GM21390 (cell line): Measurements from ENCODE around the gene DISP3.
A peak's percentile ranks its signal among the peaks of the same experiment; 100 is the strongest.

Experiments
- ATAC-seq: cut with Tn5 transposase; IDR thresholded peaks from one replicate; pipeline ENCODE4 v1.9.1; 2021; ENCODE audit not compliant: unreplicated experiment

DISP3 gene, protein sequence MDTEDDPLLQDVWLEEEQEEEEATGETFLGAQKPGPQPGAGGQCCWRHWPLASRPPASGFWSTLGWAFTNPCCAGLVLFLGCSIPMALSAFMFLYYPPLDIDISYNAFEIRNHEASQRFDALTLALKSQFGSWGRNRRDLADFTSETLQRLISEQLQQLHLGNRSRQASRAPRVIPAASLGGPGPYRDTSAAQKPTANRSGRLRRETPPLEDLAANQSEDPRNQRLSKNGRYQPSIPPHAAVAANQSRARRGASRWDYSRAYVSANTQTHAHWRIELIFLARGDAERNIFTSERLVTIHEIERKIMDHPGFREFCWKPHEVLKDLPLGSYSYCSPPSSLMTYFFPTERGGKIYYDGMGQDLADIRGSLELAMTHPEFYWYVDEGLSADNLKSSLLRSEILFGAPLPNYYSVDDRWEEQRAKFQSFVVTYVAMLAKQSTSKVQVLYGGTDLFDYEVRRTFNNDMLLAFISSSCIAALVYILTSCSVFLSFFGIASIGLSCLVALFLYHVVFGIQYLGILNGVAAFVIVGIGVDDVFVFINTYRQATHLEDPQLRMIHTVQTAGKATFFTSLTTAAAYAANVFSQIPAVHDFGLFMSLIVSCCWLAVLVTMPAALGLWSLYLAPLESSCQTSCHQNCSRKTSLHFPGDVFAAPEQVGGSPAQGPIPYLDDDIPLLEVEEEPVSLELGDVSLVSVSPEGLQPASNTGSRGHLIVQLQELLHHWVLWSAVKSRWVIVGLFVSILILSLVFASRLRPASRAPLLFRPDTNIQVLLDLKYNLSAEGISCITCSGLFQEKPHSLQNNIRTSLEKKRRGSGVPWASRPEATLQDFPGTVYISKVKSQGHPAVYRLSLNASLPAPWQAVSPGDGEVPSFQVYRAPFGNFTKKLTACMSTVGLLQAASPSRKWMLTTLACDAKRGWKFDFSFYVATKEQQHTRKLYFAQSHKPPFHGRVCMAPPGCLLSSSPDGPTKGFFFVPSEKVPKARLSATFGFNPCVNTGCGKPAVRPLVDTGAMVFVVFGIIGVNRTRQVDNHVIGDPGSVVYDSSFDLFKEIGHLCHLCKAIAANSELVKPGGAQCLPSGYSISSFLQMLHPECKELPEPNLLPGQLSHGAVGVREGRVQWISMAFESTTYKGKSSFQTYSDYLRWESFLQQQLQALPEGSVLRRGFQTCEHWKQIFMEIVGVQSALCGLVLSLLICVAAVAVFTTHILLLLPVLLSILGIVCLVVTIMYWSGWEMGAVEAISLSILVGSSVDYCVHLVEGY (N-terminal part only)

DNA sequence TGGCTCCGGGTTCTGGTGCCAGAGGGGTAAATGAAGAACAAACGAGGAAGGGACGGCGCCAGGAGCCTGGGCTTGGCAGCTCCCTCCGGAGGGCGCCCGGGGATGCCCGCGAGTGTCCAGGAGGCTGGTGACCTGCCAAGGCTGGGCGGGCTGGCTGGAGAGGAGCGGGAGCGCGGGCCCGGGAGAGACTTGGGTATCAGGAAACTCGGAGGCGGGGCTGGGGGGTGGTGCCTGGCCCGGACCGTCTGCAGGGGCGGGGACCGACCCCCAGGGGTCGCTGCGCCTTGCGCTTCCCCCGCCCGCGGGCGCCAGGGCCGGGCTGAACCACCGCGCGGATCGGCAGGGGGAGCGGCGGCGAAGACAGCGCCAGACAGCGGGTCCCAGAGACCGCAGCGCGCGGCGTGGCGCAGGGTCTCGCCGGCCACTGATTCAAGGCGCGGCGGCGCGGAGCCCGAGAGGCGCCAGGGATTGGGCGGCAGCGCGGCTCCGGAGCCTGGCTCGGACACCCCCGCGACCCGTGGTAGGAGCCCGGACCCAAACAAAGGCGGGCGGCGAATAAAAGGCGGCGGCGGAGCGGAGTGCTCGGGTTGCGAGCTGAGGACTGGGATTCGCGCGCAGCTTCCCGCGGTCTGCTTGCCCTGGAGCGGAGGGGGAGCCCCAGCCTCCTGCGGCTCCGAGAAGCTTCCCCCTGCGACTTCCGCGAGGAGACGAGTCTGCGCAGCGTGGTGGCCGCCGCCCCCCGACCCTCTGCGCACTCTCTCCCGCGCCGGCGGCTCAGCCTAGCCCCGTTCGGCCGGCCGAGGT is at the start of gene DISP3:
DISP3 (plus strand) TSS at position 585 of the 804 bp plus-strand sequence. CDS start 21,838 bp downstream, outside the sequence.
- ATAC-seq = peak; percentile 81

DNA sequence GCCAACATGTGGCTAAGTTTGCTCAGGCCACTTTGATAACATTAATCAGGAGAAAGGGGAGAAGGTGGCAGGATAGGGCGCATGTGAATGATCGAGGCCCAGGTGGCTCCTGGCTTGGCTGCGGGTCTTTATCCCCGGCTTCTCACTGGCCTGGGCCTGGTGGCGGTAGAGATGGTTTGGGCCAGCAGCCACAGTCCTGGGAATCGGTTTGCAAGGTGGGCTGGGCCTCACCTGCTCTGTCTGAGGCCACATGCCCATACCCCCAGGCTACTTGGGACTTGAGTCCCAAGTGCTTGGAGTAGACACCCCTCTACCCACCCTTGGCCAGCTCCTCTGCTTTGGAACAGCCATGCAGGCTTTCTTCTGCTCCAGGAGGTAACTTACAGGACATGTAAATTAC is 49.7 kb upstream of the DISP3 start:
- ATAC-seq = no peak

DNA sequence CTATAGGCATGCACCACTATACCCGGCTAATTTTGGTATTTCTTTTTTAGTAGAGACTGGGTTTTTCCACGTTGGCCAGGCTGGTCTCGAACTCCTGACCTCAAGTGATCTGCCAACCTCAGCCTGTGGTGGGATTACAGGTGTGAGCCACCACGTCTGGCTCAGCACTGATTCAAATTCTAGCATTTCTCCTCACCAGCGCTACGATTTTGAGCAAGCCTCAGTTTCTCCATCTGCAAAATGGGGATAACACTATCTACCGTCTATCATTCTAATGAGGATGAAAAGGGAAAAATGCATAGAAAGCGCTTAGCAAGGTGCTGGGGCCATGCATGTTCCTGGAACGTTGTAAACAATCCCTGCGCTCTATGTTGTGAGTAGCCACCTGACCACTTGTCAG is 49.0 kb upstream of the DISP3 start:
- ATAC-seq = no peak

DNA sequence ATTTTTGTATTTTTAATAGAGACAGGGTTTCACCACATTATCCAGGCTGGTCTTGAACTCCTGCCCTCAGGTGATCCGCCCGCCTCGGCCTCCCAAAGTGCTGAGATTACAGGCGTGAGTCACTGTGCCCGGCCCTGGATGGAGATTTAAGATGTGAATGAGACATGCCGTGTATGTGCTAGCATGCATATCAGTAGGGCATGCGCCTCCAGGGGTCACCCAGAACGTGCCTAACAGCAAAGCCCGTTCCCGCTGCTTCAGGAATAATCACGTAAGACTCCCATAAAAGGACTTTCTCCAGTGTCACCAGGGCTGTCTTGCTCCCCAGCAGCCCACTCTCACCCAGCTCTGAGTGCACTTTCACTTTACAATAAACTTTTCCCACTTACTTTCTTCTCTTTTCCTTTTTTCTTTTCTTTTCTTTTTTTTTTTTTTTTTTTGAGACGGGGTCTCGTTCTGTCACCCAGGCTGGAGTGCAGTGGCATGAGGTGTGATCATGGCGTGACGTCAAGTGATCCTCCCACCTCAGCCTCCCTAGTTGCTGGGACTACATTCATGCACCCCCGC is 46.9 kb upstream of the DISP3 start:
- ATAC-seq = no peak

DNA sequence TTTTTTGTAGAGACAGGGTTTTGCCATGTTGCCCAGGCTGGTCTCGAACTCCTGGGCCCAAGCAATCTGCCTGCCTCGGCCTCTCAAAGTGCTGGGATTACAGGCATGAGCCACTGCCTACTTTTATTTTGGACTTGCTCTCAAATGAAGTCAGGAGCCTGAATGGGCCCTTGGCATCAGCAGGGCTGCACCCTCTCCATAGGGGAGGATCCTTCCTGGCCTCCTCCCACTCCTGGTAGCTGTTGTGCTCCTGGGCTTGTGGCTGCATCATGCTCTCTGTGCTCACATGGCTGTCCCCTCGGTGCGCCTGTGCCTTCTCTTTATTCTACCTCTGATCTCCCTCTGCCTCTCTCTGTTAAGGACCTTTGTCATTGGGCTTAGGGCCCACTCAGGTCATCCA is 46.4 kb upstream of the DISP3 start:
- no peak for ATAC-seq

DNA sequence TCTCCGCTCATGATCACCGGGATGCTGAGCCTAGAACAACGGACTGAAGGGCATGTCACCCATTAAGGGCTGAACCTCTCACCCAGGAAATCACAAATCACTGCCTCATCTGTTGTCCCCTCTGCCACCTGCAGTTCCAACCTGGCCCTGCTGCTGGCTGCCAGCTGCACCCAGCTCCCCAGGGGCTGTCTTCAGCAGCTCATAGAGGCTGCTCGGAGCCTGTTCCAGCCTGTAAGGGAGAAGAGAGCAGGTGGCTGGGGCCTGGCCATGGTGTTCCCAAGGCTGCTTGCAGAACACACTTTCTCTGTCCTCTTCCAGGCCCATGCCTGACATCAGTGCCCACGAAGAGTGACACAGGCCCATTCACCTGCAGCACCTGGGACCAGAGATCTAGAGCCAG is 44.5 kb upstream of the DISP3 start:
- no peak for ATAC-seq

DNA sequence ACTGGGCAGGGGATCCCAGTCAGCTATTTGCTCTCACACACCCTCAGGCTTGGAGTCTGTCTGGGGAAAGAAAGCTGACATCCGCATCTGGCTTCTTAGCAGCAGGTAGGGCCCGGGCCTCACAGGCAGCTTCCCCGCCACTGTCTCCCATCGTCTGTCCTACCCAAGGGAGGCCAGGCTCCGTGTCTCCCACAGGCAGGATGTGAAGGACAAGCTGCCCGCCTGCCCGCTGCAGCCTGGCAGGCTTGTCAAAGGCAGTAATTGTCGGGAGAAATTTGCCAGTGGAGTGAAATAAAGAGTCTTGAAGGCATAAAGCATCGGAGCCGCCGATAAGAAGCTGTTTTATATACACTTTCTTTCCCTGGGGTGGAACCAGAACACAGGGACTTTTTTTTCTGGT is 44.0 kb upstream of the DISP3 start:
- ATAC-seq = no peak

DNA sequence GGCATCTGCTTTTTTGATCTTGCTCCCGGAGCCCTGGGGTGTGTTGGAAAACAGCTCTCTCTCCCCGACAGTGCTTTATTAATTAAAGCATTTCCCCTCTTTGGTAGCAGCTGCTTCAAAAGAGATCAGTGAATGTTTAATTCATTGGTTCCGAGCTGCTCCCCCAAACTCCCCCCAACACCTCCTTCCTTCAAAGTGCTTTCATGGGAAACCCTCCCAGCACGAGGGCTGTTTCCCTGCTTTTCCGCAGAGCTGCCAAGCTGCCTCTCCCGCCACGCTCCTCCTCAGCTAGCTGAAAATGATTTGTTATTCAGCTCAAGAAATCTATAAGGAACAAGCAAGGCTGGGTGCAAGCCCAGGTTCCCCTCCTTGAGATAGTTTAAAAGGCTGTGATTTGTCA is 40.0 kb upstream of the DISP3 start:
- no peak for ATAC-seq

DNA sequence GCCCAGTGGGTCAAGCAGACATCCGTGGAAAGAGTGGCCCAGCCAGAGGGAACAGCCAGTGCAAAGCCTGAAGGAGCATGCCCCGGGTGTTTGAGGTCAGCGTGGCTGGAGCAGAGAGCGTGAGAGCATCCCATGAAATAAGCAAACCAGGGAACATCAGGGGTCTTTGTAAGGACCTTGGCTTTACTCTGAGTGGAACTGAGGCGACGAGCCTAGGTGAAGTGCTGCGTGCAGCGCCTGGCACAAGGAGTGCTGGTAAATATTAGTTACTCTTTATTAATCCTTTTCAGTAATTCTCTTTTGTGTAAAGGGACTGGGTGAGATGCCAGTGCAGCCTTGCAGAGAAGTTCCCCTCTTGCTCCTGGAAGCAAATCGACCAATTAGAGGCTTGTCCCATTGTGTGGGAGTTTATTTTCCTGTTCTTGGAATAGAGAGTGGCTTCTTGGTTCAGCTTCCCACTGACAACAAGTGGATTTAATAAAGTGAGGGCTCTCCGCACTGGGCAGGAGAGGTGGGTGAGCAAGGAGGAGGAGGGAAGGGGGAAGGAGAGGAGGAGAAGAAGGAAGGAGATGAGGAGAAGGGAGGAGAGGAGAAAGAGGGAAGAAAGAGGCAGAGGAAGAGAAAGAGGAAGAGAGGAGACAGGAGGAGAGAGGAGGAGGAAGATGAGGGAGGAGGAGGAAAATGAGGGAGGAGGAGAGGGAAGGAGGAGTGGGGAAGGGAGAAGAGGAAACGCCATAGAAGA is 37.6 kb upstream of the DISP3 start:
- no peak for ATAC-seq

DNA sequence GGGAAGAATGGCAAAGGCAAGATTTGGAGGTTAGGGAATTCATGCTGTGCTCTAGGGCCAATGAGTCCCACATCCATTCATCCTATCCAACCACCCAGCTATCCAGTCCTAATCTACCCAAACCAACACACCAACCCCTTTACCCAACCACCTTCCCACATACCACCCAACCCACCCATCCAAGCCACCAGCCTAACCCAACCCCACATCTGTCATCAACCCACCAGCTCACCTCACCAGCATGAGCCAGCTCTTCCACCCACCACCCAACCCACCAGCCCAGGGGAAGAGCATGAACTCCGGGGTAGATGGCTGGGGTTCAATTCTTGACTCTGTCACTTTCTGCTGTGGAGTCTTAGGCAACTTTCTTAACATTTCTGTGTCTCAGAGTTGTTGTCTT is 35.9 kb upstream of the DISP3 start:
- ATAC-seq = no peak

DNA sequence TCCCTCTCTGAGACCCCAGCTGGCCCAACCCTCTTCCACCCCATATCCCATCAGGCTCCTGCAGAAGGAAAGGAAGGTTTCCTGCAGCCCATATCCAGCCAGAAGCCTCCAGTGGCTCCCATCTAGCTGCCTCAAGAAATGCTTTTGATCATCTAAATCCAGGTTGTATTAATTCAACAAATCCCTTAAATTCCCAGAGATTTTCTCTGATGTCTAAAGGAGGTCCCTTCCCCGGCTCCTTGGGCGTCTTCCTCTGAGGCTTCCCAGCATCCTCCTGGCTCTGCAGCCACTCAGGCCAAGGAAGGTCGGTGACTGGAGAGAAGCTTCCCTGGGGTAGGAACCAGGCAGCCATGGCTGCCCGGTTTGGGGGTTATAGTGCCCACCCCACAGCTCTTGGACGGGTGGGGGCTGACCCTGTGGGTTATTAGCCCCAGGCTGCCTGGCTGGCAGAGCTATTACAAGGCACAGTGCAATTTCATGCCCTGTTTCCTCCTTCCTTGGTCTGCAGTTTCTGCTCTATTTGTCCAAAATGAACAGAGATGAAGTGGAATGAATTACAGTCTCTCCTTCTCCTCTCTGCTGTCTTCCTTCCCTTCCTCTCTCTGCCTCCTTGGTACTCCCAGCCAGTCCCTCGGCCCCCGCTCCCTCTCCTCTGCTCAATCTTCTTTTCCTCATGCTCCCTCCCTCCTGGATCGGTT is 34.8 kb upstream of the DISP3 start:
- no peak for ATAC-seq

DNA sequence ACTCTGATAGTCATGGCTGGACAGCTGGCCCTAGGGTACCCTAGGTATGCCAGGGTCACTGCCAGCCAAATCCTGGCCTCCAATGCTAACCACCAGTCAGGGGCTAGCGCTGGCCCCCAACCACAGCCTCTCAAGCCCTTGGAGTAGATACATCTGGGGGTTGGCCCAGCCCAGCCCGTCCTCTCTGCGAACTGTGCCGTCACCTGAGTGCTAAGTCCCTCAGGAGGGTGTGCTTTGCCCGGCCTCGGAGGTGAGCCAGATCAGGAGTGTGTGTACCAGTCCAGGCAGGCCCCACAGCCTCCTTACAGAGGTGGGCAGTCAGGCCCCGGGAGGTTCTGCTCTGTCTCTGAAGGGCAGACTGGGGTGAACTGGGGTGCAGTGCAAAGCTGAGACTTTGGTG is 34.0 kb upstream of the DISP3 start:
- ATAC-seq = no peak

DNA sequence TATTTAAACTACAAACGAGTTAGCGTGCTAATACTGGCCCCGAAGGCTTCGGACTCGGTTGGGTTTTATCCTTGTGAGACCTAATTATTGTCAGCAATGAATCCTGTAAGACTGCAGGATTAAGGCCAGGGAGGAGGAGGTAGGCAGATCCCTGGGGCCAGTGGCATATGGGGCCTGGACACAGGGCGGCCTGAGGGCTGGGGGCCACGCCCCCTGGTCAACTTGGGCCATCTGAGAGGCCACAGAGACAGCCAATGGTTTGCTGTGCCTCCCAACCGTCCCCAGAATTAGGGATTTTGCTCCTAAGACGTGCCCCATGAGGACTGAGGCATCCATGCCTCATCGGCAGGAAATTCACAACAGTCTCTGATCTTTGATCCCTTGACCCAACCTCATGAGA is 31.1 kb upstream of the DISP3 start:
- no peak for ATAC-seq

DNA sequence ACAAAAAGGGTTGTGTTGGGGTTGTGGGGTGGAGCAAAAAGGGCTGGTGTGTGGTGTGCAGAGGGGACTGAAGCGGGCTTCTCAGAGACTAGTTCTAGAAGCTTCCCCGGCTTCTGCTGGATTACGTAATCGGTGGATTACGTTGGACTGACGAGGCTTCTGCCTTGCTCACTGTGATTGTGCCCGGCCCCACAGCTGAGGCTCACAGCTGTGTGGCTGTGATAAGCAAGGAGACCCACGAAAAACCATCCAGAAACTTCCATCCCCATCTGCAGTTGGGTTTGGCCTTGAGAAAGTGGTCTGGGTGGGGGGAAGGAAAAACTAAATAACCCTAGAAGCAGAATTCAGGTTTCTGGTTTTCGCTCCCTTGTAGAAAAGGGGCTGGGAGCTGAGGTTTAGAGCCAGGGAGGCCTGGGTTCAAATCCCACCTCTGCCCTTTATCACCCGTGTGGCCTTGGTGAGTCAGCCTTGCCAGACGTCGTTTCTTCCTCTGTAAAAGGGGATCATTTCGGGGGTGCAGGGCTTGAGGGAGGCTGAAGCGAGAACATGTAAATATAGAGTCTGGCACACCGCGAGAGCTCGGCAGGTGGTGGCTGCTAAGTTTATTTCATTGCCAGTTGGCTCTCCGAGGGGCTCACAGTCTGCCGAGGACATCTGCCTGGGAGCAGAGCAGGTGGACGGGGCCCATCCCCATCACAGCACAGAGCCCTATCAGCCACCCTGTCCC is 30.4 kb upstream of the DISP3 start:
- ATAC-seq = no peak

DNA sequence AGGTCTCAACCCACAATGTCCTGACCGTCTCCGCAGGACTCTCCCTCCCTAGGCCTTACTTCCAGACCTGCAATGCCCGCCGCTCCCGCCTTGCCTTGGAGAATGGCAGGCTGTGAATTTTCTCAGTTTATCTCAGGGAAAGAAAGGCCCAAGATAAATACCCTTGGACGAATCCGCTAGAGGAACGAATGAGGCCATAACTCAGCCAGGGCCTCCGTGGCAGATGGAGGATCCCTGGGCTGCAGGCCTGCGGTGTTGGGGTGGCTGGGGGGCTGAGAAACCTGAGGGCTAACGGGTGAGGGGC is 29.9 kb upstream of the DISP3 start:
- no peak for ATAC-seq

DNA sequence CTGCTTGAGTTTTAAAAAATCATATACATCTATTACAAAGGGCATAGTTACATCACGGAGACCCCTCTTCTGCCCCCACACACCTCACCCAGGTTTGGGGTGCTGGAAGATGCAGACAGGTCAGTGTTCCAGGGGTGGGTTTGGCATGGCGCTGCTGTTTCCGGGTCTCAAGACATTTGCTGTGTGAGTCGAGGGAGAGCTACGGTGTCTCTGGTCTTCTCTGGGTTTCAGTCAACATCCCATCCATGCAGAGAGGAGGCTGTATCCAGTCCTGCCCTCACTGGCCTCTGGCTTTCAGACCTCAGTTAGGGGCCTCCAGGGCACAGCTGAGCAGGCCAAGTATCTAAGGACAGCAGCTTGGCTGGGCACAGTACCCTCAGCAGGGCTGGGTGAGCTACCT is 28.6 kb upstream of the DISP3 start:
- no peak for ATAC-seq

DNA sequence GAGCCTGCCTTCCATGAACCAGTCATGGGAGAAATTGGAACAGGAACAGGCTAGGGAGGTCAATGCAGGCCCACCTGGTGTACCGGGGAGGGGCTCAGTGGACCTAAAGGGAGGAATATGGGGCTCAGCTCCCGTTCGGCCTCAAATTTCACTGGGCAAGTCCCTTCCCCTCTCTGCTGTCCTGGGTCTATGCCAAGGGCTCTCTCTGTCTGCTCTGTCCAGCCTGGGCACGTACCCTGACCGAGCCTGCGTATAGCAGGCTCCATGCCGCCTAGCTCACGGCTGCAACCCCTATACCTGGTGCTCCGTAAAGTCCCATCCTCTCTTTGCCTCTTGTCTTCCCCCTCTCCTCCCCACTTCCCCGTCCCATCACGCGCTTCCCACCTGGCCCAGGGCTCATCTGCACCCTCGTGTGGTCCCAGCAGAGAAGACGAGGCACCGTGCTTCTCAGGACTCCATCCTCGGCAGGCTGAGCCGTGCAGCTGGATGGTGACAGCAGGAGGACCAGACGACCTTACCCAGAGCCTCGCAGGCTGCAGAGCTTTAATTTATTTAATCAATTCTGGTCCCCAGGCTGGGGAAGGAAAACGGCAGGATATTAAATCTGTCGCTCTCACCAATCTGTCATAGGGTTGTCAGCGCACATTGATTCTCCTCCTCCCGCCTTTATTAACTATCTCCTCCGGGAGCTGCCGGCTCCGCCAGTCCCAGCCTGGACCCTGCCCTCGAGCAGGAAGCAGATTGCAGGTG is 25.0 kb upstream of the DISP3 start:
- ATAC-seq = no peak
